IMR-90 (cell line): ENCODE measurements around the gene ILF2. TPM values are rescaled to one million over a fixed set of nuclear protein-coding genes. Genes with fewer than 3 reads are reported as not detected.

Experiments used
- ATAC-seq: fragments of 200-7000 bp; cut with Tn5 transposase; 2 replicates; pipeline ENCODE4 v1.9.1; 2020; ENCODE audit warnings: low read depth, mild to moderate bottlenecking, moderate library complexity
- BruUV-seq: library from RNA; stranded (reverse); fragments of 400-500 nt; replicated peaks from 2 replicates; lab custom pipeline; 2021; lab: Mats Ljungman, UMichigan
- CTCF ChIA-PET: fragments of 300-600 bp; formaldehyde crosslinking; extraction: SDS; loops from one replicate; lab custom pipeline; 2021; ENCODE audit warnings: antibody characterized with exemption; lab: Yijun Ruan, JAX
- POLR2A ChIA-PET: fragments of 300-600 bp; sonication (Branson Sonifier 250); formaldehyde crosslinking; loops from one replicate; lab custom pipeline; 2022; ENCODE audit warnings: antibody characterized with exemption; ENCODE audit not compliant: unreplicated experiment; lab: Charles Lee
- DNase-seq: peaks from one replicate; pipeline ENCODE4 v3.0.0; 2013
- H2AFZ ChIP-seq: replicated peaks from 2 replicates; pipeline ENCODE3; 2013; ENCODE audit warnings: low read length, mild to moderate bottlenecking; ENCODE audit not compliant: poor library complexity
- H2AK5ac ChIP-seq: 2 replicates; pipeline ENCODE4 v1.6.1; 2013; ENCODE audit warnings: low read depth, low read length, inconsistent platforms
- H2AK9ac ChIP-seq: replicated peaks from 2 replicates; pipeline ENCODE3; 2013; ENCODE audit warnings: mild to moderate bottlenecking, low read depth, low read length, moderate library complexity; ENCODE audit not compliant: poor library complexity
- H2BK120ac ChIP-seq: 2 replicates; pipeline ENCODE4 v1.6.1; 2013; ENCODE audit warnings: low read depth, low read length, inconsistent platforms
- H2BK15ac ChIP-seq: 3 replicates; pipeline ENCODE4 v1.6.1; 2013; ENCODE audit warnings: low read depth, low read length, inconsistent platforms
- H2BK20ac ChIP-seq: 2 replicates; pipeline ENCODE4 v1.6.1; 2013; ENCODE audit warnings: low read depth, mild to moderate bottlenecking, inconsistent platforms, low read length, moderate library complexity
- H2BK5ac ChIP-seq: 2 replicates; pipeline ENCODE4 v1.6.1; 2013; ENCODE audit warnings: mild to moderate bottlenecking, low read depth, low read length, inconsistent platforms; ENCODE audit not compliant: poor library complexity, severe bottlenecking
- H3K14ac ChIP-seq: replicated peaks from 2 replicates; pipeline ENCODE4 v1.6.1; 2013; ENCODE audit warnings: low read depth, low read length, inconsistent platforms
- H3K18ac ChIP-seq: 2 replicates; pipeline ENCODE4 v1.6.1; 2013; ENCODE audit warnings: low read depth, low read length, control low read depth
- H3K23ac ChIP-seq: 2 replicates; pipeline ENCODE4 v1.6.1; 2013; ENCODE audit warnings: low read depth, low read length, inconsistent platforms
- H3K27ac ChIP-seq: 2 replicates; pipeline ENCODE4 v1.5.1; 2013; ENCODE audit warnings: mild to moderate bottlenecking, control low read depth, low read length; ENCODE audit not compliant: insufficient read depth
- H3K27me3 ChIP-seq: 2 replicates; pipeline ENCODE4 v1.6.1; 2013; ENCODE audit warnings: low read length; ENCODE audit not compliant: control insufficient read depth, insufficient read depth
- H3K36me3 ChIP-seq: 2 replicates; pipeline ENCODE4 v1.6.1; 2013; ENCODE audit warnings: low read length, mixed read lengths; ENCODE audit not compliant: control insufficient read depth, insufficient read depth
- H3K4ac ChIP-seq: 2 replicates; pipeline ENCODE4 v1.6.1; 2013; ENCODE audit warnings: low read depth, low read length, inconsistent platforms
- H3K4me1 ChIP-seq: 2 replicates; pipeline ENCODE4 v1.6.1; 2013; ENCODE audit warnings: low read length, mixed read lengths; ENCODE audit not compliant: control insufficient read depth, insufficient read depth
- H3K4me2 ChIP-seq: 2 replicates; pipeline ENCODE4 v1.6.1; 2013; ENCODE audit warnings: low read depth, mild to moderate bottlenecking, control low read depth, low read length, moderate library complexity
- H3K4me3 ChIP-seq: 2 replicates; pipeline ENCODE4 v1.5.1; 2013; ENCODE audit warnings: low read depth, mild to moderate bottlenecking, control low read depth, low read length, moderate library complexity; ENCODE audit not compliant: insufficient read depth
- H3K56ac ChIP-seq: 2 replicates; pipeline ENCODE4 v1.6.1; 2013; ENCODE audit warnings: low read length, inconsistent platforms; ENCODE audit not compliant: insufficient read depth; ENCODE audit errors: extremely low read depth
- H3K79me1 ChIP-seq, 2 experiments: 2 replicates each; pipeline ENCODE4 v1.6.1; 2013; ENCODE audit warnings: low read length in 2 of 2, inconsistent platforms in 1 of 2, low read depth in 1 of 2
- H3K9ac ChIP-seq: 2 replicates; pipeline ENCODE4 v1.6.1; 2013; ENCODE audit warnings: low read depth, low read length, control low read depth
- H3K9me1 ChIP-seq: 2 replicates; pipeline ENCODE4 v1.6.1; 2013; ENCODE audit warnings: low read length, inconsistent platforms; ENCODE audit not compliant: insufficient read depth
- H3K9me3 ChIP-seq: 2 replicates; pipeline ENCODE4 v1.6.1; 2013; ENCODE audit warnings: low read length; ENCODE audit not compliant: control insufficient read depth, insufficient read depth
- H4K20me1 ChIP-seq: 2 replicates; pipeline ENCODE4 v1.6.1; 2013; ENCODE audit warnings: low read length, inconsistent platforms; ENCODE audit not compliant: insufficient read depth
- H4K5ac ChIP-seq: 2 replicates; pipeline ENCODE4 v1.6.1; 2013; ENCODE audit warnings: mild to moderate bottlenecking, low read depth, low read length, control low read depth
- H4K8ac ChIP-seq, 2 experiments: 2 replicates each; pipeline ENCODE4 v1.6.1; 2013; ENCODE audit warnings: low read depth in 2 of 2, low read length in 2 of 2, control low read depth in 1 of 2, inconsistent platforms in 1 of 2
- H4K91ac ChIP-seq: 2 replicates; pipeline ENCODE4 v1.6.1; 2013; ENCODE audit warnings: low read depth, low read length, inconsistent platforms; ENCODE audit not compliant: insufficient read depth
- CHD1 ChIP-seq: IDR thresholded peaks from 2 replicates; pipeline ENCODE4 v1.6.1; 2012; ENCODE audit warnings: low read depth, low read length, improper control_type of control experiment
- MAFK ChIP-seq: IDR thresholded peaks from 2 replicates; pipeline ENCODE4 v1.6.1; 2012; ENCODE audit warnings: low read depth, low read length, improper control_type of control experiment
- MAZ ChIP-seq: IDR thresholded peaks from 2 replicates; pipeline ENCODE4 v1.6.1; 2012; ENCODE audit warnings: low read depth, mild to moderate bottlenecking, low read length, improper control_type of control experiment, moderate library complexity, borderline replicate concordance
- MXI1 ChIP-seq: IDR thresholded peaks from 2 replicates; pipeline ENCODE4 v1.6.1; 2012; ENCODE audit warnings: low read depth, mild to moderate bottlenecking, low read length, moderate library complexity, borderline replicate concordance
- POLR2A ChIP-seq: IDR thresholded peaks from 2 replicates; pipeline ENCODE4 v1.6.1; 2012; ENCODE audit warnings: mild to moderate bottlenecking, low read depth, low read length
- RAD21 ChIP-seq: IDR thresholded peaks from 2 replicates; pipeline ENCODE4 v1.6.1; 2012; ENCODE audit warnings: low read length, improper control_type of control experiment
- RFX5 ChIP-seq: IDR thresholded peaks from 2 replicates; pipeline ENCODE4 v1.8.0; 2012; ENCODE audit warnings: low read depth, mild to moderate bottlenecking, low read length, moderate library complexity
- USF2 ChIP-seq: fragments of 150-350 bp; IDR thresholded peaks from 2 replicates; pipeline ENCODE4 v1.6.1; 2017; ENCODE audit warnings: mild to moderate bottlenecking, antibody characterized with exemption, low read length, low read depth
- WGBS, 2 experiments: methylation state at CpG; one replicate each; pipeline versions ENCODE4 v1.1.5 to v1.1.7; 2013; ENCODE audit warnings: missing lambda C conversion rate in 2 of 2; ENCODE audit not compliant: insufficient read length in 1 of 2; ENCODE audit errors: extremely low coverage in 2 of 2; 5-methylcytosine and 5-hydroxymethylcytosine counted together
- dilution Hi-C: fragments of 300-500 bp; cut with HindIII; formaldehyde crosslinking; loops from one replicate; pipeline ENCODE4 v1.14.3; 2018; ENCODE audit warnings: low sequenced_read_pairs; ENCODE audit not compliant: unreplicated experiment
- in situ Hi-C: fragments of 300-500 bp; cut with MboI; formaldehyde crosslinking; loops from 3 replicates; pipeline ENCODE4 v1.14.3; 2019; ENCODE audit warnings: low sequenced_read_pairs, inconsistent platforms, mixed read lengths
- intact Hi-C: fragments of 100-400 bp; cut with micrococcal nuclease; formaldehyde crosslinking; loops from 2 replicates; pipeline ENCODE4 v1.10.0; 2022
- polyA plus RNA-seq, 3 experiments: library from polyadenylated mRNA; depleted of rRNA; stranded (reverse); fragments of >200 nt; gene quantifications; 2 replicates each; pipeline ENCODE4 v1.2.3, GENCODE V29; 2012; ENCODE audit warnings: low replicate concordance in 1 of 3
- total RNA-seq: library from RNA; depleted of rRNA; stranded (reverse); fragments of >200 nt; gene quantifications from 2 replicates; pipeline ENCODE4 v1.2.3, GENCODE V29; 2012
- TF ChIP-seq, protein P1 (sequence below): conservative IDR thresholded peaks from 2 replicates; pipeline ENCODE4 v1.5.1; 2012; ENCODE audit warnings: mild to moderate bottlenecking, low read depth, low read length, improper control_type of control experiment

Gene ILF2
- total and polyA plus RNA-seq, 2 of the 4 experiments (the other 2 are of a cell fraction) = 273 to 504 TPM

DNA sequence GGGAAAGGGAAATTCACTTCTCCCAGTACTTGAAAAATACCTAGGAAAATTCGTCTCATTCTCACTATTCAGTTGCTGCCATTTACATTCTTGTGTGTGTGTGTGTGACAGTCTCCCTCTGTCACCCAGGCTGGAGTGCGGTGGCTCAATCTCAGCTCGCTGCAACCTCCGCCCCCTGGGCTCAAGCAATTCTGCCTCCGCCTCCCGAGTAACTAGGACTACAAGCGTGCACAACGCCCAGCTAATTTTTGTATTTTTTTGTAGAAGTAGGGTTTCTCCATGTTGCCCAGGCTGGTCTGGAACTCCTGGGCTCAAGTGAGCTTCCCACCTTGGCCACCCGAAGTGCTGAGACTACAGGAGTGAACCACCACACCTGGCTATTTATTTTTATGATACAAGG, 11.1 kb downstream of the ILF2 start:
- H3K14ac ChIP-seq = no peak overlapping the region
- no peak overlapping the region for H2BK15ac ChIP-seq
- no CpG with 5 or more reads among the region's 9 CpGs for WGBS, 2 experiments
- no peak overlapping the region for H3K23ac ChIP-seq
- H3K27me3 ChIP-seq = no peaks in the 10 kb centered on the region
- in situ Hi-C loops (no loop called here), dilution Hi-C loops (no loop called here), intact Hi-C loops (loop anchor here (2.0 kb wide), 1 partner anchor 87 kb away; no protein-coding TSS in a partner anchor)
- no peak overlapping the region for H2BK20ac ChIP-seq
- BruUV-seq = no TSS peak
- no peak for ATAC-seq
- no peak overlapping the region for H2BK120ac ChIP-seq
- no peak overlapping the region for H4K91ac ChIP-seq
- peaks cover 33% of the 10 kb centered on the region for H3K36me3 ChIP-seq
- H3K18ac ChIP-seq = no peak overlapping the region
- no peaks in the 10 kb centered on the region; the same call in 1 of the 2 replicates for H3K9me1 ChIP-seq
- no peaks in the 10 kb centered on the region for H4K20me1 ChIP-seq
- peak overlapping the region; percentile 85; the same call in 1 of the 2 replicates for H3K9ac ChIP-seq
- H3K4me3 ChIP-seq = no peak overlapping the region
- H2AK5ac ChIP-seq = no peak overlapping the region
- ChIA-PET POLR2A (no interaction called here), CTCF (interaction anchor here (1.1 to 1.5 kb wide), 2 partner anchors 26 to 87 kb away, joined by 3 to 4 read pairs; partner anchors contain the start of gene CHTOP)
- H3K4me1 ChIP-seq = peaks cover 3% of the 10 kb centered on the region
- no peak overlapping the region for H4K8ac ChIP-seq
- H3K27ac ChIP-seq = no peak overlapping the region
- H3K56ac ChIP-seq = no peak overlapping the region
- no peak overlapping the region for H2BK5ac ChIP-seq
- no peaks in the 10 kb centered on the region for H3K9me3 ChIP-seq
- peaks cover 14 to 24% of the 10 kb centered on the region in 2 experiments; a peak in 3 of 4 replicates for H3K79me1 ChIP-seq
- H4K5ac ChIP-seq = no peak overlapping the region
- no peak overlapping the region for H3K4ac ChIP-seq
- peak overlapping the region; percentile 83 for H3K4me2 ChIP-seq
- no peak overlapping the region for H2AK9ac ChIP-seq
- TF ChIP-seq MXI1 (no peak), RFX5 (no peak), RAD21 (no peak), USF2 (no peak), POLR2A (no peak), MAFK (no peak), MAZ (no peak), CHD1 (no peak)
- TF ChIP-seq, protein P1, sequence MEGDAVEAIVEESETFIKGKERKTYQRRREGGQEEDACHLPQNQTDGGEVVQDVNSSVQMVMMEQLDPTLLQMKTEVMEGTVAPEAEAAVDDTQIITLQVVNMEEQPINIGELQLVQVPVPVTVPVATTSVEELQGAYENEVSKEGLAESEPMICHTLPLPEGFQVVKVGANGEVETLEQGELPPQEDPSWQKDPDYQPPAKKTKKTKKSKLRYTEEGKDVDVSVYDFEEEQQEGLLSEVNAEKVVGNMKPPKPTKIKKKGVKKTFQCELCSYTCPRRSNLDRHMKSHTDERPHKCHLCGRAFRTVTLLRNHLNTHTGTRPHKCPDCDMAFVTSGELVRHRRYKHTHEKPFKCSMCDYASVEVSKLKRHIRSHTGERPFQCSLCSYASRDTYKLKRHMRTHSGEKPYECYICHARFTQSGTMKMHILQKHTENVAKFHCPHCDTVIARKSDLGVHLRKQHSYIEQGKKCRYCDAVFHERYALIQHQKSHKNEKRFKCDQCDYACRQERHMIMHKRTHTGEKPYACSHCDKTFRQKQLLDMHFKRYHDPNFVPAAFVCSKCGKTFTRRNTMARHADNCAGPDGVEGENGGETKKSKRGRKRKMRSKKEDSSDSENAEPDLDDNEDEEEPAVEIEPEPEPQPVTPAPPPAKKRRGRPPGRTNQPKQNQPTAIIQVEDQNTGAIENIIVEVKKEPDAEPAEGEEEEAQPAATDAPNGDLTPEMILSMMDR = no peak
- DNase-seq = no peak
- no peak overlapping the region for H2AFZ ChIP-seq
